Motor neuron (in vitro differentiated cells): ENCODE data around the gene TFDP1. TPM values are rescaled to one million over a fixed set of nuclear protein-coding genes. Genes with fewer than 3 reads are reported as not detected.
"Not testable (repeated sequence)": the region's sequence is repeated elsewhere in the genome, so short reads cannot be mapped to it uniquely, and the experiment has no call there.

Experiments
- ATAC-seq, 8 experiments: fragments of 200-7000 bp; cut with Tn5 transposase; replicated peaks in 6 of 8; 2 replicates each; pipeline ENCODE4 v1.8.0; 2021; ENCODE audit warnings: mild to moderate bottlenecking in 8 of 8, moderate library complexity in 8 of 8
- H3K27ac ChIP-seq, 2 donors: fragments of 250-450 bp; sonication (Bioruptor Pico); 2 replicates each; pipeline ENCODE4 v1.9.0; 2021; ENCODE audit warnings: antibody characterized with exemption in 2 of 2, mild to moderate bottlenecking in 2 of 2, moderate library complexity in 1 of 2
- H3K4me1 ChIP-seq, 2 donors: fragments of 250-450 bp; sonication (Bioruptor Pico); replicated peaks in 1 of 2; 2 replicates each; pipeline ENCODE4 v1.6.1; 2021; ENCODE audit warnings: antibody characterized with exemption in 2 of 2, mild to moderate bottlenecking in 2 of 2, moderate library complexity in 1 of 2
- H3K4me3 ChIP-seq, 5 donors: fragments of 250-450 bp; sonication (Bioruptor Pico); 2 replicates each; pipeline ENCODE4 v1.9.0; 2021; ENCODE audit warnings: antibody characterized with exemption in 5 of 5, mild to moderate bottlenecking in 5 of 5, moderate library complexity in 4 of 5
- WGBS, 10 experiments: fragments of 450-650 bp; shearing (Covaris generic); methylation state at CpG; one replicate each; pipeline ENCODE4 v1.0.0; 2022; 5-methylcytosine and 5-hydroxymethylcytosine counted together
- in situ Hi-C, 9 experiments: fragments of 400-800 bp; cut with MboI; loops; one replicate each; pipeline ENCODE4 v1.15.0; 2021; ENCODE audit warnings: low sequenced_read_pairs in 9 of 9, low pct_unique_long_range_greater_than_20kb in 2 of 9; ENCODE audit not compliant: unreplicated experiment in 9 of 9
- total RNA-seq, 8 experiments: library from RNA; unstranded; fragments of 300-600 nt; gene quantifications; 2 replicates each; pipeline versions ENCODE4 v1.2.3 to v1.2.4, GENCODE V29; 2022

The TFDP1 gene
- total RNA-seq, 8 experiments from 2014 or later = 17.9 to 98.9 (median 39.5) TPM

- Histone ChIP-seq H3K27ac (no peak overlapping the region), H3K4me3 (no peak overlapping the region), H3K4me1 (peaks cover 0 to 7% of the 10 kb centered on the region in 2 donors)
- WGBS, 10 experiments = 67 to 100% (median 89%) methylated on average over 1 to 3 of the region's 16 CpGs; no CpG with 5 or more reads in 4 of the 10 experiments
- ATAC-seq = no peak
- in situ Hi-C loops = no loop called here
These were observed 30.8 kb upstream of the TFDP1 start for GRCh38 chr13:113553511-113554332.

- no peak for ATAC-seq
- Histone ChIP-seq H3K4me3 (no peak overlapping the region), H3K27ac (no peak overlapping the region), H3K4me1 (peaks cover 0 to 1% of the 10 kb centered on the region in 2 donors)
- in situ Hi-C loops = no loop called here
- WGBS, 10 experiments = 90 to 100% (median 95%) methylated on average over 3 to 7 of the region's 9 CpGs; no CpG with 5 or more reads in 3 of the 10 experiments
These were observed 30.2 kb upstream of the TFDP1 start for GRCh38 chr13:113554333-113554700.

DNA sequence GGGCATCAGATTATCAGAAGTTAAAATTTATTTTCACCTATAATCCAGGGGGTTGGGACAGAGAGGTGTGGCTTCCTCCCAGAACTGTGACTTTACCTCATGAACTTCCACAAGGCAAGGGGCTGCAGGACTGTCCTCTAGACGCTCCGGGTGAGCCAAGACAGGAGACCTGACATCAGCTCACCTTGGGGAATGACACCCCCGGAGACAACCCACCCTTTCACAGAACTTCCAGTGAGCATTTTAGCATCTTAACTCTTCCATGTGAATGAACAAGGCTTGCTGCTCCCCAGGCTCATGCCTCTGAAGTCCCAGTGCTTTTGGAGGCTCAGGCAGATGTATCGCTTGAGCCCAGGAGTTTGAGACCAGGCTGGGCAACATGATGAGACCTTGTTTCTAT is 29.4 kb upstream of the TFDP1 start:
- H3K4me1 ChIP-seq = no peaks in the 10 kb centered on the region
- in situ Hi-C loops = no loop called here
- H3K27ac ChIP-seq = no peak overlapping the region
- 20 to 100% (median 94%) methylated on average over 1 to 4 of the region's 4 CpGs; no CpG with 5 or more reads in 3 of the 10 experiments for WGBS, 10 experiments
- H3K4me3 ChIP-seq = no peak overlapping the region
- no peak for ATAC-seq

- Histone ChIP-seq H3K4me3 (no peak overlapping the region), H3K4me1 (no peaks in the 10 kb centered on the region), H3K27ac (no peak overlapping the region)
- WGBS, 10 experiments = 80 to 100% (median 90%) methylated on average over 1 to 4 of the region's 5 CpGs; no CpG with 5 or more reads in 6 of the 10 experiments
- in situ Hi-C loops = no loop called here
- peak in 1 of 8 experiments; percentile 7 for ATAC-seq
These were observed 27.5 kb upstream of the TFDP1 start for GRCh38 chr13:113557013-113557412.

GRCh38 chr13:113558461-113558860 is 26.1 kb upstream of the TFDP1 start:
- H3K4me1 ChIP-seq = peaks cover 0 to 10% of the 10 kb centered on the region in 2 donors
- ATAC-seq = peak in 1 of 8 experiments; percentile 39
- WGBS, 10 experiments = 50 to 100% (median 93%) methylated on average over 1 to 5 of the region's 6 CpGs; no CpG with 5 or more reads in 2 of the 10 experiments
- in situ Hi-C loops = no loop called here
- no peak overlapping the region for H3K4me3 ChIP-seq
- H3K27ac ChIP-seq = no peak overlapping the region

DNA sequence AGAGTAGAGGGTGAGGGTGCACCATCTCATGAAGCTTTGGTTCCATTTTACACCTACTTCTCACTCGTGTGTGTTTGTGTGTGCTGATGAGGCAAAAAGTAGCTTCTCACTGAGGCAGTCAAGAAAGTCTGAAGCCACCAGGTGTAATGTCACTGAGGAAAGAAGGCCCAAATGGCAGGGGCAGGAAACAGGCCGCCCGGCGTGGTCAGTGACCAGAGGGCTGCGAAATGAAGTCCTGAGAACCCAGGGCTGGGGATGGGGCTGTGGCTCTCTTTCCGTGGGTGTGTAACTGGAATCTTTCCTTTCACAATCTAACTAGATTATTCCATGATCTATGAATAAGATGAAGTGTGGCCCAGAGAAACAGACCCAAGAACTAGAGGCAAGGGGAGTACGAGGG is 25.5 kb upstream of the TFDP1 start:
- Histone ChIP-seq H3K4me3 (no peak overlapping the region), H3K27ac (no peak overlapping the region), H3K4me1 (peaks cover 0 to 10% of the 10 kb centered on the region in 2 donors)
- no peak for ATAC-seq
- 33 to 96% (median 77%) methylated on average over 1 to 6 of the region's 7 CpGs; no CpG with 5 or more reads in 3 of the 10 experiments for WGBS, 10 experiments
- in situ Hi-C loops = no loop called here

GRCh38 chr13:113559901-113560644 is 24.5 kb upstream of the TFDP1 start:
- H3K4me1 ChIP-seq = peaks cover 0 to 10% of the 10 kb centered on the region in 2 donors
- H3K4me3 ChIP-seq = no peak overlapping the region
- no peak for ATAC-seq
- in situ Hi-C loops = no loop called here
- 83 to 100% (median 85%) methylated on average over 3 to 7 of the region's 56 CpGs; no CpG with 5 or more reads in 7 of the 10 experiments for WGBS, 10 experiments
- H3K27ac ChIP-seq = no peak overlapping the region

GRCh38 chr13:113560645-113561416 is 23.7 kb upstream of the TFDP1 start:
- in situ Hi-C loops = no loop called here
- 0 to 100% (median 82%) methylated on average over 1 to 10 of the region's 18 CpGs; no CpG with 5 or more reads in 2 of the 10 experiments for WGBS, 10 experiments
- H3K4me3 ChIP-seq = no peak overlapping the region

DNA sequence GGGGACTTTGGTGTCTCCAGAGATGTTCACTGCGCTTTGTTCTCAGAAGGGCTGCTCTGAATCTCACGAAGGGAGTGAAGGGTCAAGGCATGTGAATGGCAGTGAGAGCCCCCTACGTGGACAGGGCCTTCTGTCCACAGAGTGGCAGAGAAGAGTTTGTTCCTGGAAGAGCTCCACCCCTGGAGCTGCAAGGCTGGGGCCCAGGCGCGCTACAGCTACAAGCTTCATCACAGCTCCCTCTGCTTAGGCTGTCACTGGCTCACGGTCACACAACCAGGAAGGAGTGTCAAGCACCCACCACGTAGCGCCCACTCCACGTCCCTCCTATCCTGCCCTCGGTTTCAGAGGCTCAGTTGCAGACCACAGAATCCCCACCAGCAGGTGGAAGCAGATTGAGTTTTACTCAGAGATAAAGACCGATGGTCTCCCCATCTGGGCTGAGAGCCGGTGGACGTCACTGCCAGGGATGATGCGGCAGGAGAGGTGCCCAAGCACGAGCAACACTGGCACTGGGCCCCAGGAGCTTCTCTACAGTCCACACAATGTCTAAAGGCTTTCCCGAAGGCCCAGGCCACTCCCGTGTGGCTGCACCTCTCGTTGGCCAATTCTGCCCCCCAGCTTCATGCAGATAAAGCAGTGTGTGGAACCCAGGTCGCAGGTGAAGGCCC is 23.0 kb upstream of the TFDP1 start:
- Histone ChIP-seq H3K4me3 (no peak overlapping the region), H3K27ac (no peak overlapping the region), H3K4me1 (peaks cover 0 to 10% of the 10 kb centered on the region in 2 donors)
- in situ Hi-C loops = no loop called here
- 60 to 97% (median 84%) methylated on average over 1 to 6 of the region's 19 CpGs; no CpG with 5 or more reads in 4 of the 10 experiments for whole genome bisulfite sequencing, 10 experiments
- ATAC-seq = no peak

More at GRCh38 chr13:113560645-113561416, 23.7 kb upstream of the TFDP1 start:
- Histone ChIP-seq H3K27ac (no peak overlapping the region), H3K4me1 (peaks cover 0 to 10% of the 10 kb centered on the region in 2 donors)
- no peak for ATAC-seq

DNA sequence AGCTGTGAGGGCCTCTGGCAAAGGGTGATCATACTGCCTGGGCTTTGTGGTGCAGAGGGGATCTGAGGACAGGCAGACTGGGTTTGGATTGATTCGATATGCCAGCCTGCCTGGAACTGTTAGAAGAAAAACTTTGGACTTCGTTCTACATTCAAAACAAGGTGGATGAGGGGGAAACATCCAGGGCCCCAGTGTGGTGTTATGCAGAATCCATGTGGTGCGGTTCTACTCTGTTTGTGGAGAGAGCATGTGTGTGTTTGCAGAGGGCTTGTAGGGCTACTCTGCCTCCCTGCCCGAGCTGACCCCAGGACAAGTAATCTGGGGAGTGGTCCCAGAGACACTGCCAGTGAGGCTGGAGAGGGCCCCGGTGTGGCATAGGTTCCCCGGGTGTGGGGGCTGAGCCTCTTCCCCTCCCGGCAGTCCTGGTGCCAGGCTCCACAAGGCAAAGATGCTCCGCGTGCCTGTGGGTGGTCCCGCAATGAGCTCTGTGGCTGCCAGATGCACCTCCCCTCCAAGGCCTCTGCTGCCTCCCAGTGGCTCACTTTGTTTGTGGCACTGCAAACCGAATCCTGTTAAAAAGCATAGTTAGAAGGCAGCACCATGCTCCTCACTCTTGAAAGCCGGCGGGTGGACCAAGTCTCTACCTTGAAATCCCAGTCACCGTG is 22.3 kb upstream of the TFDP1 start:
- H3K4me1 ChIP-seq = peaks cover 0 to 10% of the 10 kb centered on the region in 2 donors
- WGBS, 10 experiments = 0 to 100% (median 25%) methylated on average over 1 to 6 of the region's 14 CpGs; no CpG with 5 or more reads in 1 of the 10 experiments
- in situ Hi-C loops = no loop called here
- H3K4me3 ChIP-seq = no peak overlapping the region
- H3K27ac ChIP-seq = no peak overlapping the region
- ATAC-seq = peak; percentile 79 to 89 (median 84)

DNA sequence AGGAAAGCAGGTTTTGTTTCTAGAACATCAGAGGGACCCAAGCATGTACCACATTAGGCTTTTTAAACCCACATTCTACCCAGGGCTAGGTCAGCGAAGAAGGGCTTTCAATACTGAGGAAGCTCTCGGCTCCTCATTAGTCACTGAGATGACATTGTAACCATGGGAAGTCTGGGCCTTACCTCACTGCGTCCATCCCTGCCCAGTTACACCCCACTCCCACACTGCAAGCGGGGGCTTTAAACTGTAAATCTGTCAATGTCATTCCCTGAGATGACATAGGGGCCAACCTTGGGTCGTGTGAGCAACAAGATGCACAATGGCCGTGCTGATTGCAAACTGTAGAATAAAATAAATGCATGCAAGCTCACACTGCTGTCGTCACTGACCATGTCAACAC is 21.7 kb upstream of the TFDP1 start:
- Histone ChIP-seq H3K27ac (no peak overlapping the region), H3K4me1 (peaks cover 0 to 10% of the 10 kb centered on the region in 2 donors), H3K4me3 (no peak overlapping the region)
- ATAC-seq = peak in 5 of 8 experiments; percentile 43 to 77 (median 68)
- in situ Hi-C loops = no loop called here
- WGBS, 10 experiments = 43 to 100% (median 71%) methylated on average over 1 to 4 of the region's 7 CpGs; no CpG with 5 or more reads in 2 of the 10 experiments

DNA sequence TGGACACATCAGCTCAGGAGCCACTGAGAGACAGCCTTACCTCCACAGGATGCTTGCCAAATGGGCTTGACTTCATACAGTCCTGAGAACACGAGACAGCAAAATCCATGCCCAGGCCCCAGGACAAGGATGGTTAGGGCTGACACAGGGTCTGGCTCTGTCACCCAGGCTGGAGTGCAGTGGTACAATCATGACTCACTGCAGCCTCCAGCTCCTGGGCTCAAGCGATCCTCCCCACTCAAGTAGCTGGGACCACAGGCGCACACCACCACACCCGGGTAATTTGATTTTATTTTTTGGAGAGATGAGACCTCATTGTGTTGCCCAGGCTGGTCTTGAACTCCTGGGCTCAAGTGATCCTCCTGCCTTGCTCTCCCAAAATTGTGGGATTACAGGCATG is 21.0 kb upstream of the TFDP1 start:
- ATAC-seq = peak in 1 of 8 experiments; percentile 38
- 100% methylated on average over 1 to 2 of the region's 4 CpGs; no CpG with 5 or more reads in 7 of the 10 experiments for WGBS, 10 experiments
- H3K4me3 ChIP-seq, H3K4me1 ChIP-seq, in situ Hi-C loops, H3K27ac ChIP-seq: not testable (repeated sequence)
